ENCODE data around the gene FOXI2. TPM values are rescaled to one million over a fixed set of nuclear protein-coding genes. Genes with fewer than 3 reads are reported as not detected.

Gene FOXI2
- total RNA-seq, 1 experiment from 2014 or later, result not detected

- no peak overlapping the region for H3K4me3 Mint-ChIP-seq (ENCODE audit: unreplicated experiment)
Observed at GRCh38 chr10:127734753-127735152, 2.2 kb upstream of the FOXI2 start.

DNA sequence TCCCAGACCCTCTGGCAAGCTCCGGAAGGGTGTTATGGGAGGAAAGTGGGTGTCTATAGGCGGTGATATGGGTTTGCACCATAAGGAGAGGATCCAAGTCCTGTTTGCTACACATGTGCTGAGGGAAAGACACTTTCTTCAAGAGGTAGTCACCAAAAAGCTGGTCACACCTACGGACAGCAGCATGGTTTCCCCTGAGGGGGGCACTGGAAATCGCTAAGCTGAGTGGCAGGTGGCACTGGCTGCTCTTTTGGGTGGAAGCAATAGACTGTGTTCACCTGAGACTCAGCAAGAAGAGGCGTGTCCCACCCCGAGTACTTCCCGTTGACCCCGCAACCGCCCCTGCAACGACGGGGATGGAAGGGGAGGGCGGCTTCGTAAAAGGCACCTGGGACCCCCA, 1.8 kb upstream of the FOXI2 start:
- ChIA-PET POLR2A (no interaction called here), CTCF (interaction anchor here (0.6 to 1.2 kb wide), 3 partner anchors 20 to 1924 kb away, joined by 3 read pairs; no protein-coding TSS in a partner anchor)
- no peaks in the 10 kb centered on the region for H3K36me3 Mint-ChIP-seq (ENCODE audit: insufficient read depth, unreplicated experiment)
- H3K27me3 Mint-ChIP-seq (ENCODE audit: insufficient read depth, unreplicated experiment), result peaks cover 18% of the 10 kb centered on the region
- TF ChIP-seq, protein P1, sequence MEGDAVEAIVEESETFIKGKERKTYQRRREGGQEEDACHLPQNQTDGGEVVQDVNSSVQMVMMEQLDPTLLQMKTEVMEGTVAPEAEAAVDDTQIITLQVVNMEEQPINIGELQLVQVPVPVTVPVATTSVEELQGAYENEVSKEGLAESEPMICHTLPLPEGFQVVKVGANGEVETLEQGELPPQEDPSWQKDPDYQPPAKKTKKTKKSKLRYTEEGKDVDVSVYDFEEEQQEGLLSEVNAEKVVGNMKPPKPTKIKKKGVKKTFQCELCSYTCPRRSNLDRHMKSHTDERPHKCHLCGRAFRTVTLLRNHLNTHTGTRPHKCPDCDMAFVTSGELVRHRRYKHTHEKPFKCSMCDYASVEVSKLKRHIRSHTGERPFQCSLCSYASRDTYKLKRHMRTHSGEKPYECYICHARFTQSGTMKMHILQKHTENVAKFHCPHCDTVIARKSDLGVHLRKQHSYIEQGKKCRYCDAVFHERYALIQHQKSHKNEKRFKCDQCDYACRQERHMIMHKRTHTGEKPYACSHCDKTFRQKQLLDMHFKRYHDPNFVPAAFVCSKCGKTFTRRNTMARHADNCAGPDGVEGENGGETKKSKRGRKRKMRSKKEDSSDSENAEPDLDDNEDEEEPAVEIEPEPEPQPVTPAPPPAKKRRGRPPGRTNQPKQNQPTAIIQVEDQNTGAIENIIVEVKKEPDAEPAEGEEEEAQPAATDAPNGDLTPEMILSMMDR (IDR thresholded peaks at IDR 0.05; ENCODE audit: unreplicated experiment), result no peak
- DNase-seq (ENCODE audit: unreplicated experiment), result no peak
- no peak overlapping the region for H3K4me3 Mint-ChIP-seq (ENCODE audit: unreplicated experiment)
- no peaks in the 10 kb centered on the region for H3K9me3 Mint-ChIP-seq (ENCODE audit: unreplicated experiment)
- no TSS peak for BruUV-seq (replicated peaks)
- H3K4me1 Mint-ChIP-seq (ENCODE audit: insufficient read depth, unreplicated experiment), result no peaks in the 10 kb centered on the region
- intact Hi-C loops (cut with micrococcal nuclease), result no loop called here
- no peak overlapping the region for H3K27ac Mint-ChIP-seq (ENCODE audit: low read depth, unreplicated experiment)

More at GRCh38 chr10:127734753-127735152, 2.2 kb upstream of the FOXI2 start:
- DNase-seq (ENCODE audit: unreplicated experiment), result no peak
- ChIA-PET CTCF (interaction anchor here (0.6 to 1.2 kb wide), 2 partner anchors 19 to 190 kb away, joined by 3 read pairs; no protein-coding TSS in a partner anchor), POLR2A (no interaction called here)
- no peaks in the 10 kb centered on the region for H3K4me1 Mint-ChIP-seq (ENCODE audit: insufficient read depth, unreplicated experiment)
- no TSS peak for BruUV-seq (replicated peaks)
- TF ChIP-seq, protein P1 (IDR thresholded peaks at IDR 0.05; ENCODE audit: unreplicated experiment), result no peak
- intact Hi-C loops (cut with micrococcal nuclease), result no loop called here
- no peaks in the 10 kb centered on the region for H3K36me3 Mint-ChIP-seq (ENCODE audit: insufficient read depth, unreplicated experiment)
- H3K27ac Mint-ChIP-seq (ENCODE audit: low read depth, unreplicated experiment), result no peak overlapping the region
- H3K9me3 Mint-ChIP-seq (ENCODE audit: unreplicated experiment), result no peaks in the 10 kb centered on the region
- H3K27me3 Mint-ChIP-seq (ENCODE audit: insufficient read depth, unreplicated experiment), result peaks cover 22% of the 10 kb centered on the region

DNA sequence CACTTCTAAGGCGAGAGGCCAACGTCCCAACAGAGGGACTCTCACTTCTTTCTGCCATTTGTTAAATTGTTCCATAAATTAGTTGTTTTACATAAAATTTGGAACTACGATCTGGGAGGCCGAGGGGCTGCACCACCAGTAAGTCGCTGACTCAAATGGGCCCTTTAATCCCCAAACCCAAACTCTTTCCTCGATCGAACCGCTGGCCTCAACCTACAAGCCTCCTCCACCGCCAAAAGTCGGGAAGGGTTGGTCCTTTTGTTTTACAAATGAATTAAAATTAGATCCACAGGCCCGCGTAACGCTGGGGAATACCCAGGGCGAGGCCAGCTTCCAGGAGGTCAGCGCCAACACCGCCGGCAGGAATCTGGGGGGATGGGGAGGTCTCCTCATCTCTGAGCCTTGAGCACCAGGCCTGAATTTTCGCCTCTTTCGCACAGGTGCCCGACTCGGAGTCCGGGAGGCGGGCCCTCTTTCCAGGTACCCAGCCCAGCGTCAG, 1.2 kb upstream of the FOXI2 start:
- BruUV-seq (replicated peaks), result no TSS peak
- Mint-ChIP-seq H3K4me3 (ENCODE audit: unreplicated experiment) (no peak overlapping the region), H3K36me3 (ENCODE audit: insufficient read depth, unreplicated experiment) (no peaks in the 10 kb centered on the region), H3K9me3 (ENCODE audit: unreplicated experiment) (no peaks in the 10 kb centered on the region), H3K4me1 (ENCODE audit: insufficient read depth, unreplicated experiment) (no peaks in the 10 kb centered on the region), H3K27ac (ENCODE audit: low read depth, unreplicated experiment) (no peak overlapping the region), H3K27me3 (ENCODE audit: insufficient read depth, unreplicated experiment) (peaks cover 18% of the 10 kb centered on the region)
- ChIA-PET POLR2A (no interaction called here), CTCF (interaction anchor here (0.6 to 1.2 kb wide), 2 partner anchors 21 to 1925 kb away, joined by 3 read pairs; no protein-coding TSS in a partner anchor)
- TF ChIP-seq, protein P1 (IDR thresholded peaks at IDR 0.05; ENCODE audit: unreplicated experiment), result no peak
- intact Hi-C loops (cut with micrococcal nuclease), result no loop called here
- DNase-seq (ENCODE audit: unreplicated experiment), result no peak

GRCh38 chr10:127736222-127736914, 617 bp upstream of the FOXI2 start:
- H3K4me3 Mint-ChIP-seq (ENCODE audit: unreplicated experiment), result no peak overlapping the region
- no peaks in the 10 kb centered on the region for H3K36me3 Mint-ChIP-seq (ENCODE audit: insufficient read depth, unreplicated experiment)
- TF ChIP-seq, protein P1 (IDR thresholded peaks at IDR 0.05; ENCODE audit: unreplicated experiment), result no peak
- no peak for DNase-seq (ENCODE audit: unreplicated experiment)
- no TSS peak for BruUV-seq (replicated peaks)
- peaks cover 18% of the 10 kb centered on the region for H3K27me3 Mint-ChIP-seq (ENCODE audit: insufficient read depth, unreplicated experiment)
- intact Hi-C loops (cut with micrococcal nuclease), result no loop called here
- no peaks in the 10 kb centered on the region for H3K4me1 Mint-ChIP-seq (ENCODE audit: insufficient read depth, unreplicated experiment)
- ChIA-PET CTCF (no interaction called here), POLR2A (no interaction called here)
- no peak overlapping the region for H3K27ac Mint-ChIP-seq (ENCODE audit: low read depth, unreplicated experiment)
- no peaks in the 10 kb centered on the region for H3K9me3 Mint-ChIP-seq (ENCODE audit: unreplicated experiment)

Data from MCF 10A (cell line).